Parathyroid adenoma (tissue), 2 donors: ENCODE measurements around the gene LRRC1.
A peak's percentile ranks its signal among the peaks of the same experiment; 100 is the strongest.

Source experiments
- H2AFZ ChIP-seq: fragments of 300-600 bp; sonication (generic); one replicate; pipeline ENCODE4 v1.7.0; 2017; ENCODE audit warnings: antibody characterized with exemption, mild to moderate bottlenecking
- H3K27ac ChIP-seq: fragments of 300-600 bp; sonication (generic); one replicate; pipeline ENCODE4 v1.7.0; 2017
- H3K27me3 ChIP-seq: fragments of 300-600 bp; sonication (generic); one replicate; pipeline ENCODE4 v1.7.0; 2017; ENCODE audit warnings: low read length; ENCODE audit not compliant: control insufficient read depth, insufficient read depth
- H3K36me3 ChIP-seq: fragments of 300-600 bp; sonication (generic); one replicate; pipeline ENCODE4 v1.7.0; 2017; ENCODE audit warnings: low read length; ENCODE audit not compliant: control insufficient read depth, insufficient read depth
- H3K4me1 ChIP-seq: fragments of 300-600 bp; sonication (generic); one replicate; pipeline ENCODE4 v1.7.0; 2017; ENCODE audit warnings: control low read depth
- H3K4me2 ChIP-seq: fragments of 300-600 bp; sonication (generic); one replicate; pipeline ENCODE4 v1.7.0; 2017; ENCODE audit warnings: low read length
- H3K4me3 ChIP-seq: fragments of 300-600 bp; sonication (generic); one replicate; pipeline ENCODE4 v1.7.0; 2017; ENCODE audit warnings: low read depth, low read length
- H3K79me2 ChIP-seq: fragments of 300-600 bp; sonication (generic); one replicate; pipeline ENCODE4 v1.7.0; 2017; ENCODE audit warnings: control low read depth
- H3K9ac ChIP-seq: fragments of 300-600 bp; sonication (generic); one replicate; pipeline ENCODE4 v1.7.0; 2017; ENCODE audit warnings: mild to moderate bottlenecking
- H3K9me3 ChIP-seq: fragments of 300-600 bp; sonication (generic); one replicate; pipeline ENCODE4 v1.7.0; 2017; ENCODE audit warnings: low read length; ENCODE audit not compliant: control insufficient read depth
- CTCF ChIP-seq: fragments of 300-600 bp; sonication (generic); IDR thresholded peaks from one replicate; pipeline ENCODE4 v1.7.0; 2017; ENCODE audit warnings: antibody characterized with exemption, mild to moderate bottlenecking
- donor health status: primary hyperparathyroidism.

The LRRC1 gene

DNA sequence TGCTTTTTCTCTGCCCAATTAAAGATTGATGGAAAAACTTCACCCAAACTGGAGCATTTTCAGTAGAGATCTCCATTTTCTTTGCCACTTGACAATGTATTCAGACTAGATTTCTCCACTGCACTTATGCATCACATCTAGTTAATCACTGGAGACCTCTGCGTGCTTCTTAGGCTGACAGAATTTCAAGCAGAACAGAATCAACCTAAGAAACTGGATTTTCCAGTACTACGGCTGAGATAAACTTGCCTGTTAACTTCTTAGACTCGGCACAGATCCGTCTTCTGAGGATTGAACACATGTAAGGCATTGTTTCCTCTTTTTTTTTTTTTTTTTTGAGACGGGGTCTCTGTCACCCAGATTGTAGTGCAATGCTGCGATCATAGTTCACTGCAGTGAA, 139.2 kb downstream of the LRRC1 start:
- TF ChIP-seq CTCF: no peak
- Histone ChIP-seq H3K9me3 (no peaks in the 10 kb centered on the region), H3K79me2 (no peaks in the 10 kb centered on the region), H3K4me1 (no peaks in the 10 kb centered on the region), H3K36me3 (no peaks in the 10 kb centered on the region), H3K27ac (no peak overlapping the region), H3K27me3 (no peaks in the 10 kb centered on the region), H3K9ac (no peak overlapping the region), H3K4me3 (no peak overlapping the region), H2AFZ (no peak overlapping the region), H3K4me2 (no peak overlapping the region)

GRCh38 chr6:53937461-53937860, 142.7 kb downstream of the LRRC1 start:
- no peak for TF ChIP-seq CTCF
- H3K79me2 ChIP-seq: no peaks in the 10 kb centered on the region
- no peak overlapping the region for H2AFZ ChIP-seq
- H3K27me3 ChIP-seq: no peaks in the 10 kb centered on the region
- no peaks in the 10 kb centered on the region for H3K4me1 ChIP-seq
- H3K9me3 ChIP-seq: no peaks in the 10 kb centered on the region
- H3K36me3 ChIP-seq: no peaks in the 10 kb centered on the region
- no peak overlapping the region for H3K4me2 ChIP-seq
- H3K4me3 ChIP-seq: no peak overlapping the region
- H3K27ac ChIP-seq: no peak overlapping the region
- no peak overlapping the region for H3K9ac ChIP-seq

- Histone ChIP-seq H3K4me1 (peaks cover 10% of the 10 kb centered on the region), H3K27me3 (no peaks in the 10 kb centered on the region), H3K36me3 (no peaks in the 10 kb centered on the region), H3K4me2 (no peak overlapping the region), H3K4me3 (no peak overlapping the region), H3K79me2 (no peaks in the 10 kb centered on the region), H2AFZ (no peak overlapping the region), H3K27ac (no peak overlapping the region), H3K9me3 (no peaks in the 10 kb centered on the region), H3K9ac (no peak overlapping the region)
- no peak for TF ChIP-seq CTCF
These were observed 144.0 kb downstream of the LRRC1 start for GRCh38 chr6:53938810-53939209.

- Histone ChIP-seq H3K4me2 (no peak overlapping the region), H2AFZ (no peak overlapping the region), H3K27ac (no peak overlapping the region), H3K79me2 (no peaks in the 10 kb centered on the region), H3K4me3 (no peak overlapping the region), H3K4me1 (peaks cover 17% of the 10 kb centered on the region), H3K9ac (no peak overlapping the region), H3K27me3 (no peaks in the 10 kb centered on the region), H3K9me3 (no peaks in the 10 kb centered on the region), H3K36me3 (no peaks in the 10 kb centered on the region)
- no peak for TF ChIP-seq CTCF
These were observed 145.0 kb downstream of the LRRC1 start for GRCh38 chr6:53939830-53940229.

- H3K9me3 ChIP-seq: no peaks in the 10 kb centered on the region
These were observed 148.6 kb downstream of the LRRC1 start for GRCh38 chr6:53943395-53943794.

More at GRCh38 chr6:53943395-53943794, 148.6 kb downstream of the LRRC1 start:
- TF ChIP-seq CTCF: no peak
- H3K4me3 ChIP-seq: no peak overlapping the region
- H3K4me2 ChIP-seq: peak overlapping the region; percentile 4
- H3K27me3 ChIP-seq: no peaks in the 10 kb centered on the region
- no peaks in the 10 kb centered on the region for H3K79me2 ChIP-seq
- no peaks in the 10 kb centered on the region for H3K36me3 ChIP-seq
- H3K27ac ChIP-seq: peak overlapping the region; percentile 66
- peak overlapping the region; percentile 81 for H2AFZ ChIP-seq
- H3K4me1 ChIP-seq: peaks cover 17% of the 10 kb centered on the region
- no peak overlapping the region for H3K9ac ChIP-seq
